Keratinocyte (primary cell): ENCODE data around the gene RING1. TPM values are rescaled to one million over a fixed set of nuclear protein-coding genes. Genes with fewer than 3 reads are reported as not detected.

Experiments used
- DNase-seq: peaks from one replicate; pipeline ENCODE4 v3.0.0-alpha.2; 2011; ENCODE audit warnings: low read depth, missing footprints, low spot score
- FAIRE-seq: peaks from 2 replicates; lab custom pipeline; 2011; peaks lifted over from hg19 to GRCh38; lab: Jason Lieb, UNC
- H2AFZ ChIP-seq: 2 replicates; pipeline ENCODE4 v1.6.0; 2012; ENCODE audit warnings: low read length, control low read depth, inconsistent platforms; ENCODE audit not compliant: control insufficient read depth
- H3K27ac ChIP-seq: 2 replicates; pipeline ENCODE4 v1.5.1; 2011; ENCODE audit warnings: low read length; ENCODE audit not compliant: control insufficient read depth, insufficient read depth
- H3K27me3 ChIP-seq: 3 replicates; pipeline ENCODE4 v1.6.0; 2011; ENCODE audit warnings: low read length; ENCODE audit not compliant: control insufficient read depth, insufficient read depth; ENCODE audit errors: extremely low read depth
- H3K36me3 ChIP-seq, 2 experiments: 2 replicates in 1 of 2; 3 replicates in 1 of 2; pipeline ENCODE4 v1.5.1; 2011; ENCODE audit warnings: low read length in 2 of 2, mild to moderate bottlenecking in 1 of 2; ENCODE audit not compliant: control insufficient read depth in 2 of 2, insufficient read depth in 2 of 2; ENCODE audit errors: extremely low read depth in 1 of 2
- H3K4me1 ChIP-seq: 3 replicates; pipeline ENCODE4 v1.5.1; 2011; ENCODE audit warnings: low read length; ENCODE audit not compliant: control insufficient read depth, insufficient read depth; ENCODE audit errors: extremely low read depth
- H3K4me2 ChIP-seq: 3 replicates; pipeline ENCODE4 v1.6.0; 2011; ENCODE audit warnings: low read depth, low read length; ENCODE audit not compliant: control insufficient read depth, insufficient read depth; ENCODE audit errors: extremely low read depth
- H3K4me3 ChIP-seq, 3 experiments: fragments of 200-600 bp in 1 of 3; sonication (generic) in 1 of 3; 2 replicates in 2 of 3; 3 replicates in 1 of 3; pipeline ENCODE4 v1.5.1; 2011 to 2016; ENCODE audit warnings: low read length in 3 of 3, mild to moderate bottlenecking in 3 of 3, control low read depth in 2 of 3, inconsistent platforms in 1 of 3, low read depth in 1 of 3, mixed read lengths in 1 of 3, mixed run types in 1 of 3, moderate library complexity in 1 of 3; ENCODE audit not compliant: control insufficient read depth in 2 of 3, insufficient read depth in 2 of 3; ENCODE audit errors: extremely low read depth in 1 of 3
- H3K79me2 ChIP-seq: 2 replicates; pipeline ENCODE4 v1.6.0; 2012; ENCODE audit warnings: low read length; ENCODE audit not compliant: control insufficient read depth, insufficient read depth
- H3K9ac ChIP-seq: 3 replicates; pipeline ENCODE4 v1.6.0; 2011; ENCODE audit warnings: low read length; ENCODE audit not compliant: control insufficient read depth, insufficient read depth; ENCODE audit errors: extremely low read depth
- H3K9me1 ChIP-seq: 3 replicates; pipeline ENCODE4 v1.6.0; 2011; ENCODE audit warnings: low read length; ENCODE audit not compliant: control insufficient read depth, insufficient read depth; ENCODE audit errors: extremely low read depth
- H3K9me3 ChIP-seq: 2 replicates; pipeline ENCODE4 v1.5.1; 2012; ENCODE audit warnings: low read depth, low read length; ENCODE audit not compliant: control insufficient read depth
- H4K20me1 ChIP-seq: 3 replicates; pipeline ENCODE4 v1.6.0; 2011; ENCODE audit warnings: low read length; ENCODE audit not compliant: control insufficient read depth, insufficient read depth; ENCODE audit errors: extremely low read depth
- EZH2 ChIP-seq: IDR thresholded peaks from one replicate; pipeline ENCODE4 v1.6.1; 2012; ENCODE audit warnings: inconsistent platforms, mild to moderate bottlenecking, low read length, moderate library complexity
- dilution Hi-C: fragments of 300-500 bp; cut with MboI; formaldehyde crosslinking; loops from one replicate; pipeline ENCODE4 v1.7.0; 2020; ENCODE audit warnings: low sequenced_read_pairs; ENCODE audit not compliant: extremely low pct_ligation_motif_present
- polyA plus RNA-seq, 5 experiments: library from polyadenylated mRNA; depleted of rRNA in 3 of 5; stranded (reverse) in 3 of 5; stranded (forward) in 1 of 5; unstranded in 1 of 5; fragments of >200 nt; gene quantifications; 1 replicate in 1 of 5; 2 replicates in 3 of 5; 3 replicates in 1 of 5; pipeline versions ENCODE4 v1.2.1 to v1.2.3, GENCODE V29; 2011 to 2012; ENCODE audit warnings: missing spikeins in 2 of 5, low read depth in 1 of 5, low replicate concordance in 1 of 5
- TF ChIP-seq, protein P1 (sequence below), 3 experiments: IDR thresholded peaks in 1 of 3; conservative IDR thresholded peaks in 1 of 3; optimal IDR thresholded peaks in 1 of 3; 2 replicates in 2 of 3; 3 replicates in 1 of 3; pipeline versions ENCODE3 to v1.5.1; 2011; ENCODE audit warnings: low read length in 3 of 3, mild to moderate bottlenecking in 3 of 3, moderate library complexity in 2 of 3, control low read depth in 1 of 3, inconsistent platforms in 1 of 3; ENCODE audit not compliant: insufficient read depth in 2 of 3; ENCODE audit errors: extremely low read depth in 1 of 3

The RING1 gene
- polyA plus RNA-seq, 1 donor (not counting 4 experiments of a cell fraction or from before 2014, with no cell fraction given) = 23.0 TPM

DNA sequence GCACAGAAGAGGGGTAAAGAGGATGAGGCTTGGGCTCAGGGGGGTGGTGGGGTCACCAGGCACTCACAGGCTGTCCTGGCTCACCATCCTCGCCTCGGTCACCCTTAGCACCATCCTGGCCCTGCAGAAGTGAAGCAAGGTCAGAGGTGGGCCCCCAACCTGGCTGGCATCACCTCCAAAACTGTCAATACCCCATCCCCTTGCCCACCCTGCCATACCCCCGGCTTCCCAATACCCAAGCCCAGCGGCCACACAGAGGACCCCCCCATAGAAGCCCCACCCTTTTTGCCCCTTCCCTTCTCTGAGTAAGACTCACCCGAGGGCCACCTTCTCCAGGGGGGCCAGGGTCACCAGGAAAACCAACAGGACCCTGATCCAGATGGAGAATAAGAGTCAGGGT lies 39.7 kb upstream of the RING1 start:
- Histone ChIP-seq H3K27ac (no peak overlapping the region), H4K20me1 (no peaks in the 10 kb centered on the region), H3K4me1 (no peaks in the 10 kb centered on the region), H3K4me3 (no peak overlapping the region), H3K9ac (no peak overlapping the region), H3K9me1 (no peaks in the 10 kb centered on the region), H3K79me2 (no peaks in the 10 kb centered on the region), H3K27me3 (peaks cover 7% of the 10 kb centered on the region), H3K4me2 (no peak overlapping the region), H3K9me3 (no peaks in the 10 kb centered on the region), H2AFZ (no peak overlapping the region), H3K36me3 (no peaks in the 10 kb centered on the region)
- TF ChIP-seq EZH2 = no peak
- TF ChIP-seq, protein P1, sequence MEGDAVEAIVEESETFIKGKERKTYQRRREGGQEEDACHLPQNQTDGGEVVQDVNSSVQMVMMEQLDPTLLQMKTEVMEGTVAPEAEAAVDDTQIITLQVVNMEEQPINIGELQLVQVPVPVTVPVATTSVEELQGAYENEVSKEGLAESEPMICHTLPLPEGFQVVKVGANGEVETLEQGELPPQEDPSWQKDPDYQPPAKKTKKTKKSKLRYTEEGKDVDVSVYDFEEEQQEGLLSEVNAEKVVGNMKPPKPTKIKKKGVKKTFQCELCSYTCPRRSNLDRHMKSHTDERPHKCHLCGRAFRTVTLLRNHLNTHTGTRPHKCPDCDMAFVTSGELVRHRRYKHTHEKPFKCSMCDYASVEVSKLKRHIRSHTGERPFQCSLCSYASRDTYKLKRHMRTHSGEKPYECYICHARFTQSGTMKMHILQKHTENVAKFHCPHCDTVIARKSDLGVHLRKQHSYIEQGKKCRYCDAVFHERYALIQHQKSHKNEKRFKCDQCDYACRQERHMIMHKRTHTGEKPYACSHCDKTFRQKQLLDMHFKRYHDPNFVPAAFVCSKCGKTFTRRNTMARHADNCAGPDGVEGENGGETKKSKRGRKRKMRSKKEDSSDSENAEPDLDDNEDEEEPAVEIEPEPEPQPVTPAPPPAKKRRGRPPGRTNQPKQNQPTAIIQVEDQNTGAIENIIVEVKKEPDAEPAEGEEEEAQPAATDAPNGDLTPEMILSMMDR (optimal IDR thresholded peaks at IDR 0.05 in 1 of 3, IDR thresholded peaks at IDR 0.05 in 1 of 3, conservative IDR thresholded peaks at IDR 0.05 in 1 of 3; ENCODE audit: extremely low read depth in 1 of 3, insufficient read depth in 2 of 3, low read length in 3 of 3) = no peak
- dilution Hi-C loops = no loop called here
- FAIRE-seq (no peak), DNase-seq (no peak)

- H3K27me3 ChIP-seq = peaks cover 6% of the 10 kb centered on the region
- no peak overlapping the region for H3K27ac ChIP-seq
- H3K4me1 ChIP-seq = no peaks in the 10 kb centered on the region
- H4K20me1 ChIP-seq = no peaks in the 10 kb centered on the region
- no peaks in the 10 kb centered on the region for H3K79me2 ChIP-seq
- H3K9me3 ChIP-seq = no peaks in the 10 kb centered on the region
- no peak overlapping the region for H3K4me3 ChIP-seq
- TF ChIP-seq, protein P1 (optimal IDR thresholded peaks at IDR 0.05 in 1 of 3, IDR thresholded peaks at IDR 0.05 in 1 of 3, conservative IDR thresholded peaks at IDR 0.05 in 1 of 3; ENCODE audit: extremely low read depth in 1 of 3, insufficient read depth in 2 of 3, low read length in 3 of 3) = no peak
- no peak for TF ChIP-seq EZH2
- H3K36me3 ChIP-seq = no peaks in the 10 kb centered on the region
- FAIRE-seq (no peak), DNase-seq (no peak)
- dilution Hi-C loops = no loop called here
- no peak overlapping the region for H3K4me2 ChIP-seq
- H3K9me1 ChIP-seq = no peaks in the 10 kb centered on the region
- no peak overlapping the region for H3K9ac ChIP-seq
- no peak overlapping the region for H2AFZ ChIP-seq
These were observed 38.8 kb upstream of the RING1 start for GRCh38 chr6:33169291-33170175.
